Lower leg skin (tissue), 4 donors: Measurements from ENCODE around the gene RPUSD1. TPM values are rescaled to one million over a fixed set of nuclear protein-coding genes. Genes with fewer than 3 reads are reported as not detected.

Experiments
- DNase-seq, 2 donors: peaks; one replicate each; pipeline ENCODE4 v3.0.0-alpha.2; 2019; ENCODE audit warnings: low spot score in 2 of 2
- H3K4me3 ChIP-seq: fragments of 200-600 bp; sonication (generic); 2 replicates; pipeline ENCODE4 v1.5.1; 2017; ENCODE audit warnings: mild to moderate bottlenecking, low read depth; ENCODE audit not compliant: poor library complexity, severe bottlenecking
- POLR2A ChIP-seq, 2 donors: fragments of 450-650 bp; IDR thresholded peaks; one replicate each; pipeline ENCODE4 v1.6.1; 2016 to 2017; ENCODE audit warnings: antibody characterized with exemption in 2 of 2, mild to moderate bottlenecking in 1 of 2, moderate library complexity in 1 of 2
- WGBS, 2 donors: methylation state at CpG; one replicate each; pipeline ENCODE4 v1.1.5; 2018; 5-methylcytosine and 5-hydroxymethylcytosine counted together
- intact Hi-C: fragments of 100-400 bp; cut with DNase I; formaldehyde crosslinking; loops from one replicate; pipeline ENCODE4 v1.15.0; 2023; ENCODE audit warnings: low total_unique reads
- microRNA counts, 2 donors: library from miRNA; unstranded; fragments of <30 nt; microRNA quantifications; one replicate each; lab custom pipeline; 2016
- microRNA-seq, 2 donors: library from miRNA; unstranded; fragments of <30 nt; microRNA quantifications; one replicate each; pipeline ENCODE4, GENCODE V29; 2016; ENCODE audit warnings: borderline replicate concordance in 2 of 2, borderline number of aligned reads in 1 of 2
- total RNA-seq, 4 donors: library from RNA; depleted of rRNA; stranded (reverse); fragments of >200 nt; gene quantifications; one replicate each; pipeline ENCODE4 v1.1.0, GENCODE V29; 2016
- TF ChIP-seq, protein P1 (sequence below), 3 donors: fragments of 450-650 bp; IDR thresholded peaks; one replicate each; pipeline ENCODE4 v1.5.1; 2016; ENCODE audit warnings: antibody characterized with exemption in 3 of 3, mild to moderate bottlenecking in 3 of 3, moderate library complexity in 2 of 3

Gene RPUSD1
- total RNA-seq, 4 donors from 2014 or later, result 20.2 to 27.9 (median 25.5) TPM

DNA sequence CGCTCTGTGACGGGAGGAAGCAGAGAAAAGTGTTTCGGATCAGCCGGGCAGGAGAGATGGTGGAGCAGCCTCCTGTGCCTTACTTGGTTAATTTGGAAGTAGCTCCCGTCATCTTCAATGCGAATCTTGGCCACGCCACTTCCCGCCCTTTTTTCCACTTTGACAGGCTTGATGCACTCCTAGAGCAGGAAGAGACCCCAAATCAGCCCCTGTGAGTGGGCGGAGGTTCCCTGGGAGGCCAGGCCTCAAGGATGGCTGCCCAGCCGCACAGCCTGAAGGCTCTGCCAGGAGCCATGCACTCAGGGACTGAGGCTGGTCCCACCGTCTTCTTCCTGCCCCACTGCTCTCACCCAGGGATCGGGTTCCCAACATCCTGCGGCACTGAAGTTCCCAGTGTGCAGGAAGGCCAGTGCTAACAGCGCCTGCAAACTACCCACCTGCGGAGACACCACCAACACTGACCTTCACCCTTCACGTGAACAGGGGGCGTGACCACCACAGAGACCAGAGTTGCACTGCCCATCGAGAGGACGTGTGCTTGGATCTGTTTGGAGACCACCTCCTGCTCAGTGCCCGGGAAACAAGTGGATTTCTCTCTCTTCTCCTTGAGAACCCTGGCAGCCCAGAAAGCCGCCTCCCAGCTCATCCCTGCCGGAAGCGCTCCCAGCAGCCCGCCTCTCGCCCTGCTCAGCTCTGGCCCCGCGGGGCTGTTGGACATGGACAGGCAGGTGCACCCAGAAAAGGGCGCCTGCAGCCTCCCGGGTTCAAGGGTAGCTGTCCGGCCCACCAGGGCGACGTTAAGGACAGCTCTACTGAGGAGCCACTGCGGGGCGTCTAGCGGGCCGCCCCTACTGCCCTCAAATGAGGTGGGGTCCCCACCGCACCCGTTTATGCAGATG, 48.4 kb downstream of the RPUSD1 start:
- TF ChIP-seq, protein P1, sequence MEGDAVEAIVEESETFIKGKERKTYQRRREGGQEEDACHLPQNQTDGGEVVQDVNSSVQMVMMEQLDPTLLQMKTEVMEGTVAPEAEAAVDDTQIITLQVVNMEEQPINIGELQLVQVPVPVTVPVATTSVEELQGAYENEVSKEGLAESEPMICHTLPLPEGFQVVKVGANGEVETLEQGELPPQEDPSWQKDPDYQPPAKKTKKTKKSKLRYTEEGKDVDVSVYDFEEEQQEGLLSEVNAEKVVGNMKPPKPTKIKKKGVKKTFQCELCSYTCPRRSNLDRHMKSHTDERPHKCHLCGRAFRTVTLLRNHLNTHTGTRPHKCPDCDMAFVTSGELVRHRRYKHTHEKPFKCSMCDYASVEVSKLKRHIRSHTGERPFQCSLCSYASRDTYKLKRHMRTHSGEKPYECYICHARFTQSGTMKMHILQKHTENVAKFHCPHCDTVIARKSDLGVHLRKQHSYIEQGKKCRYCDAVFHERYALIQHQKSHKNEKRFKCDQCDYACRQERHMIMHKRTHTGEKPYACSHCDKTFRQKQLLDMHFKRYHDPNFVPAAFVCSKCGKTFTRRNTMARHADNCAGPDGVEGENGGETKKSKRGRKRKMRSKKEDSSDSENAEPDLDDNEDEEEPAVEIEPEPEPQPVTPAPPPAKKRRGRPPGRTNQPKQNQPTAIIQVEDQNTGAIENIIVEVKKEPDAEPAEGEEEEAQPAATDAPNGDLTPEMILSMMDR (IDR thresholded peaks at IDR 0.05), result no peak
- TF ChIP-seq POLR2A (IDR thresholded peaks at IDR 0.05), result no peak
- peak overlapping the region; percentile 74 for H3K4me3 ChIP-seq
- DNase-seq, result no peak
- WGBS, 2 donors, result 44 to 51% methylated on average over 32 to 35 of the region's 38 CpGs
- intact Hi-C loops, result no loop called here

DNA sequence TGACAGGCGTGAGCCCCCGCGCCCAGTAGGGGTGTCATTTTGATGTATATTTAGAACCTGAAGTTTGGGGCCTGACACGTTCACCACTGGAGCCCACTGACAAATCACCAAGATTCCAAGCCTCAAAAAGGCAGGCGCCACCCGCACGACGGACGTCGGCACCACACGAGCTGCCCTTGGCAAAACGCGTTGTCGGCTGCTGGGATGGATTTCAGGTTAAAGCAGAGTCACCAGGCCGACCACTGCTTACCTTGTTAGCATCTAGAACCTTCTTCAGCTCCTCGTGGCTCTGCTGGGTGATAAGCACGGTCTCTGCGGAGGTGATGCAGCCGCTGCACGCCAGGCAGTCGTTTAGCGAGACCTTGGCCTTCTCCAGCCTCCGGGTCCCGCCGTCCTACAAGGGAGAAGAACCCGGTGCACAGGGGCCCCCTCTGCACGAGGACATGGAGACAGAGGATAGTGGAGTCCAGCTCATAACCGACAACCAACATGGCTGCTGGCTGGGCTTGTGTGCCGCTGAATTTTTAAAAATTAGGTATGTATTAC, 51.2 kb downstream of the RPUSD1 start:
- intact Hi-C loops, result no loop called here
- no peak for DNase-seq
- WGBS, 2 donors, result 95% methylated on average over 29 of the region's 29 CpGs

DNA sequence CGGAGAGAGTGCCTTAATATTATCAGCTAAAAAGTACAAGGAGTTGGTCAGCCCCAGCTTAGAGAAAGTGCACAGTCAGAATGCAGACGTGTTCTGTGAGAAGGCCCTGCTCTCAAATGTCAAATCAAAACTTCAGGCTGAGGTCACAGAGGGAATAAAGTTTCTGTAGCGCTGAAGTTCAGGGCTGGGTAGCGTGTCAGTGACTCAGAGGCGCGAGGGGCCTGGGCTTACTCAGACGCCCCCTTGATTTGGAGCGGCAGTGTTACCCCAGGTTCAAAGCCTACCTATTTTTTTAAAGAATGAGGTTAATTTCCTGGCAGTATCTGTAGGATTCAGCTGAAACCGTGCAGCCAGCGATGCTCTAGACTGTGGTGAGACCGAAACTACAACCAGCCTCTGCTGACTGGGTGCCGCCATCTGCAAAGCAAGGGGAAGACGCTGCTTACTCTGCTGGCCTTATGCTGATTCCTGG, 52.2 kb downstream of the RPUSD1 start:
- intact Hi-C loops, result no loop called here
- WGBS, 2 donors, result 87 to 93% methylated on average over 13 of the region's 13 CpGs
- DNase-seq, result no peak
- no peak for TF ChIP-seq POLR2A (IDR thresholded peaks at IDR 0.05)
- TF ChIP-seq, protein P1 (IDR thresholded peaks at IDR 0.05), result no peak
- no peak overlapping the region for H3K4me3 ChIP-seq

More for the DNA sequence above, 51.2 kb downstream of the RPUSD1 start:
- no peak overlapping the region for H3K4me3 ChIP-seq
- no peak for TF ChIP-seq POLR2A (IDR thresholded peaks at IDR 0.05)
- TF ChIP-seq, protein P1 (IDR thresholded peaks at IDR 0.05), result no peak

DNA sequence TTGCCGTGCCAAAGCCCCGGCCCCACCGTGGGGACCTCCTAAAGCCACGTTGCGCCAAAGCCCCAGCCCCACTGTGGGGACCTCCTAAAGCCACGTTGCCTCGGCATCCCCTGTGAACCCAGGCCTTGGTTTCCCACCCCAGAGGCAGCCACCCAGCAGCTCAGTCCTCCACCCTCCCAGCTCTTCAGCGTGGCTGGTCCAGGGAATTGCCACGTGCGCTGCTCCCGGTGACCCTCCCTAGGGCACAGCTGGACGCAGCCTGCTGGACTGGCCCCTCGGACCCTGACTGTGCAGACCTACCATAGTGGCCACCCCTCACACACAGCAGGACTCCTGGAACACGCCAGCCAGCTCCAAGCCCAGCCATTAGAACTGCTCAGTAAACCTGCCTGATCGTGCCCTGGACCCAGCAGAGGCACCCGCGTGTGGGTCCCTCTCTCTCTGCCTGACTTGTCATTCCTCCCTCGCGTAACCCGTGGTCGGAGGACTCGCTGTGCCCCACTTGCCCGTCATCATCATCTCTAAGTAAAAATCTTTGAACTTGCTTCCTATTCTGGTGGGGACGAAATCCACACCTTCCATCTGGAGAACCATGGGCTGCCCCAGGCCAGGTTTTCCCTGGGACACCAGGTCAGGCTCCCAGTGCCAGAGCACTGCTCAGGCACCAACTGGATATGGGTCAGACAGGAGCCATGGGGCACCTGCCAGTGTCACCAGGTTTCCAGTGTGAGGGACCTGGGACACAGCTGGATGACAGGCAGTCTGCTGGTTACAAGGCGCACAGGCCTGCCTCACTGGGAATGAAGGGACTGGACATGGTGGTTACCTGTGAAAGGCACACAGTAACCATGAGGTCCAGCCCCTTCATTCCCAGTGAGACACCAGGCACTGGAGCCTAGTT, 53.0 kb downstream of the RPUSD1 start:
- no peak for DNase-seq
- intact Hi-C loops, result no loop called here
- WGBS, 2 donors, result 93 to 94% methylated on average over 25 of the region's 25 CpGs
- TF ChIP-seq POLR2A (IDR thresholded peaks at IDR 0.05), result no peak
- TF ChIP-seq, protein P1 (IDR thresholded peaks at IDR 0.05), result no peak
- H3K4me3 ChIP-seq, result no peak overlapping the region

MicroRNAs within 50 kb of the gene (microRNA counts, 767-probe panel; counts per million panel counts)
- 0 to 358 counts per million in 2 donors for microRNA hsa-miR-662 (lab: Ali Mortazavi, UCI)

Small RNAs within 50 kb of the gene (microRNA-seq; reads per million reads assigned to microRNA genes)
- 0 reads per million in 2 donors for gene MIR662

Other genes starting within 250 kb of the RPUSD1 start
- gene PRR35, start 228.0 kb downstream of the RPUSD1 start, total RNA-seq, result not detected
- gene NHLRC4, start 221.4 kb downstream of the RPUSD1 start, total RNA-seq, result 1 to 10 TPM in 1 of 4 donors, under 1 TPM in 3; 0.49 to 1.0 (median 0.57) TPM
- 10 to 100 TPM; 33.2 to 46.1 (median 43.5) TPM for gene PIGQ, start 218.4 kb downstream of the RPUSD1 start, total RNA-seq
- gene RAB40C, start 198.3 kb downstream of the RPUSD1 start, total RNA-seq, result 100 to 1,000 TPM; 103 to 161 (median 122) TPM
- 1 to 10 TPM; 1.3 to 5.0 (median 2.8) TPM for gene WFIKKN1, start 157.4 kb downstream of the RPUSD1 start, total RNA-seq
- gene METTL26, start 152.1 kb downstream of the RPUSD1 start, total RNA-seq, result 100 to 1,000 TPM; 108 to 161 (median 111) TPM
- 10 to 100 TPM; 10.5 to 31.3 (median 23.2) TPM for gene MCRIP2, start 146.6 kb downstream of the RPUSD1 start, total RNA-seq
- gene WDR90, start 139.0 kb downstream of the RPUSD1 start, total RNA-seq, result 10 to 100 TPM; 11.1 to 32.1 (median 18.9) TPM
- gene RHOT2, start 120.2 kb downstream of the RPUSD1 start, total RNA-seq, result 10 to 100 TPM; 36.1 to 86.7 (median 58.7) TPM
- 1 to 10 TPM; 1.4 to 5.3 (median 2.6) TPM for gene RHBDL1, start 112.7 kb downstream of the RPUSD1 start, total RNA-seq
- 100 to 1,000 TPM; 195 to 272 (median 198) TPM for gene STUB1, start 108.0 kb downstream of the RPUSD1 start, total RNA-seq
- 10 to 100 TPM; 41.8 to 90.5 (median 82.3) TPM for gene JMJD8, start 104.0 kb downstream of the RPUSD1 start, total RNA-seq
- gene WDR24, start 98.0 kb downstream of the RPUSD1 start, total RNA-seq, result 10 to 100 TPM; 13.8 to 21.8 (median 15.5) TPM
- 10 to 100 TPM; 18.3 to 33.6 (median 25.2) TPM for gene FBXL16, start 82.6 kb downstream of the RPUSD1 start, total RNA-seq
- gene METRN, start 73.3 kb downstream of the RPUSD1 start, total RNA-seq, result 10 to 100 TPM; 24.2 to 48.4 (median 36.0) TPM
- gene ANTKMT, start 67.2 kb downstream of the RPUSD1 start, total RNA-seq, result 10 to 100 TPM; 24.9 to 42.4 (median 32.1) TPM
- gene CCDC78, start 61.9 kb downstream of the RPUSD1 start, total RNA-seq, result under 1 TPM in 2 of 4 donors, not detected in 2; 0.52 to 0.55 TPM
- 1 to 10 TPM; 4.5 to 6.3 (median 6.0) TPM for gene HAGHL, start 61.3 kb downstream of the RPUSD1 start, total RNA-seq
- 10 to 100 TPM; 34.7 to 75.8 (median 42.2) TPM for gene CIAO3, start 47.4 kb downstream of the RPUSD1 start, total RNA-seq
- gene MSLN, start 27.6 kb downstream of the RPUSD1 start, total RNA-seq, result 1 to 10 TPM in 3 of 4 donors, not detected in 1; 1.1 to 4.3 (median 4.0) TPM
- gene CHTF18, start 239 bp upstream of the RPUSD1 start, total RNA-seq, result 10 to 100 TPM in 3 of 4 donors, 1 to 10 TPM in 1; 4.6 to 23.4 (median 12.2) TPM
- not detected for gene GNG13, start 12.4 kb upstream of the RPUSD1 start, total RNA-seq
- gene LMF1, start 182.6 kb upstream of the RPUSD1 start, total RNA-seq, result 10 to 100 TPM; 31.3 to 68.3 (median 50.3) TPM
- 10 to 100 TPM in 2 of 4 donors, 1 to 10 TPM in 2; 3.0 to 27.7 (median 11.4) TPM for gene SOX8, start 193.4 kb upstream of the RPUSD1 start, total RNA-seq